GM18951 (cell line): ENCODE measurements around the gene ADCY5.

Source experiments
- POLR2A ChIP-seq: IDR thresholded peaks from 4 replicates; pipeline ENCODE4 v1.6.1; 2011; ENCODE audit warnings: mild to moderate bottlenecking; ENCODE audit not compliant: insufficient read length, insufficient read depth; ENCODE audit errors: extremely low read depth
- in situ Hi-C: fragments of 300-500 bp; cut with MboI; formaldehyde crosslinking; loops from one replicate; pipeline ENCODE4 v1.12.0; 2022; ENCODE audit warnings: low sequenced_read_pairs, mixed read lengths, inconsistent platforms; ENCODE audit not compliant: unreplicated experiment

Gene ADCY5

GRCh38 chr3:123300583-123300982 lies 148.3 kb downstream of the ADCY5 start:
- in situ Hi-C loops, result no loop called here
- no peak for TF ChIP-seq POLR2A

GRCh38 chr3:123300056-123300455 lies 148.8 kb downstream of the ADCY5 start:
- in situ Hi-C loops, result no loop called here
- TF ChIP-seq POLR2A, result no peak

GRCh38 chr3:123299581-123299980 lies 149.3 kb downstream of the ADCY5 start:
- in situ Hi-C loops, result no loop called here
- no peak for TF ChIP-seq POLR2A

GRCh38 chr3:123298903-123299302 lies 150.0 kb downstream of the ADCY5 start:
- in situ Hi-C loops, result no loop called here
- TF ChIP-seq POLR2A, result no peak

- no peak for TF ChIP-seq POLR2A
- in situ Hi-C loops, result no loop called here
These were observed 151.3 kb downstream of the ADCY5 start for GRCh38 chr3:123297627-123297899.

GRCh38 chr3:123296836-123297626 lies 151.9 kb downstream of the ADCY5 start:
- no peak for TF ChIP-seq POLR2A
- in situ Hi-C loops, result no loop called here

GRCh38 chr3:123296261-123296660 lies 152.6 kb downstream of the ADCY5 start:
- no peak for TF ChIP-seq POLR2A
- in situ Hi-C loops, result no loop called here

- no peak for TF ChIP-seq POLR2A
These were observed 153.0 kb downstream of the ADCY5 start for GRCh38 chr3:123295901-123296250.

GRCh38 chr3:123295171-123295900 lies 153.6 kb downstream of the ADCY5 start:
- no peak for TF ChIP-seq POLR2A
- in situ Hi-C loops, result no loop called here

More at GRCh38 chr3:123295901-123296250, 153.0 kb downstream of the ADCY5 start:
- in situ Hi-C loops, result no loop called here

GRCh38 chr3:123294296-123294938 lies 154.5 kb downstream of the ADCY5 start:
- no peak for TF ChIP-seq POLR2A
- in situ Hi-C loops, result no loop called here

- in situ Hi-C loops, result no loop called here
- no peak for TF ChIP-seq POLR2A
These were observed 156.3 kb downstream of the ADCY5 start for GRCh38 chr3:123292321-123293310.

- TF ChIP-seq POLR2A, result no peak
- in situ Hi-C loops, result no loop called here
These were observed 157.5 kb downstream of the ADCY5 start for GRCh38 chr3:123291404-123291803.

GRCh38 chr3:123290962-123291361 lies 157.9 kb downstream of the ADCY5 start:
- in situ Hi-C loops, result no loop called here
- no peak for TF ChIP-seq POLR2A
